IMR-90 (cell line): ENCODE measurements around the gene PLPP1. TPM values are rescaled to one million over a fixed set of nuclear protein-coding genes. Genes with fewer than 3 reads are reported as not detected.

Experiments used
- ATAC-seq: fragments of 200-7000 bp; cut with Tn5 transposase; 2 replicates; pipeline ENCODE4 v1.9.1; 2020; ENCODE audit warnings: low read depth, mild to moderate bottlenecking, moderate library complexity
- BruUV-seq: library from RNA; stranded (reverse); fragments of 400-500 nt; replicated peaks from 2 replicates; lab custom pipeline; 2021; lab: Mats Ljungman, UMichigan
- CTCF ChIA-PET: fragments of 300-600 bp; formaldehyde crosslinking; extraction: SDS; loops from one replicate; lab custom pipeline; 2021; ENCODE audit warnings: antibody characterized with exemption; lab: Yijun Ruan, JAX
- POLR2A ChIA-PET: fragments of 300-600 bp; sonication (Branson Sonifier 250); formaldehyde crosslinking; loops from one replicate; lab custom pipeline; 2022; ENCODE audit warnings: antibody characterized with exemption; ENCODE audit not compliant: unreplicated experiment; lab: Charles Lee
- DNase-seq: peaks from one replicate; pipeline ENCODE4 v3.0.0; 2013
- H2AFZ ChIP-seq: replicated peaks from 2 replicates; pipeline ENCODE3; 2013; ENCODE audit warnings: low read length, mild to moderate bottlenecking; ENCODE audit not compliant: poor library complexity
- H2AK5ac ChIP-seq: 2 replicates; pipeline ENCODE4 v1.6.1; 2013; ENCODE audit warnings: low read depth, low read length, inconsistent platforms
- H2AK9ac ChIP-seq: replicated peaks from 2 replicates; pipeline ENCODE3; 2013; ENCODE audit warnings: mild to moderate bottlenecking, low read depth, low read length, moderate library complexity; ENCODE audit not compliant: poor library complexity
- H2BK120ac ChIP-seq: 2 replicates; pipeline ENCODE4 v1.6.1; 2013; ENCODE audit warnings: low read depth, low read length, inconsistent platforms
- H2BK15ac ChIP-seq: 3 replicates; pipeline ENCODE4 v1.6.1; 2013; ENCODE audit warnings: low read depth, low read length, inconsistent platforms
- H2BK20ac ChIP-seq: 2 replicates; pipeline ENCODE4 v1.6.1; 2013; ENCODE audit warnings: low read depth, mild to moderate bottlenecking, inconsistent platforms, low read length, moderate library complexity
- H2BK5ac ChIP-seq: 2 replicates; pipeline ENCODE4 v1.6.1; 2013; ENCODE audit warnings: mild to moderate bottlenecking, low read depth, low read length, inconsistent platforms; ENCODE audit not compliant: poor library complexity, severe bottlenecking
- H3K14ac ChIP-seq: replicated peaks from 2 replicates; pipeline ENCODE4 v1.6.1; 2013; ENCODE audit warnings: low read depth, low read length, inconsistent platforms
- H3K18ac ChIP-seq: 2 replicates; pipeline ENCODE4 v1.6.1; 2013; ENCODE audit warnings: low read depth, low read length, control low read depth
- H3K23ac ChIP-seq: 2 replicates; pipeline ENCODE4 v1.6.1; 2013; ENCODE audit warnings: low read depth, low read length, inconsistent platforms
- H3K27ac ChIP-seq: 2 replicates; pipeline ENCODE4 v1.5.1; 2013; ENCODE audit warnings: mild to moderate bottlenecking, control low read depth, low read length; ENCODE audit not compliant: insufficient read depth
- H3K27me3 ChIP-seq: 2 replicates; pipeline ENCODE4 v1.6.1; 2013; ENCODE audit warnings: low read length; ENCODE audit not compliant: control insufficient read depth, insufficient read depth
- H3K36me3 ChIP-seq: 2 replicates; pipeline ENCODE4 v1.6.1; 2013; ENCODE audit warnings: low read length, mixed read lengths; ENCODE audit not compliant: control insufficient read depth, insufficient read depth
- H3K4ac ChIP-seq: 2 replicates; pipeline ENCODE4 v1.6.1; 2013; ENCODE audit warnings: low read depth, low read length, inconsistent platforms
- H3K4me1 ChIP-seq: 2 replicates; pipeline ENCODE4 v1.6.1; 2013; ENCODE audit warnings: low read length, mixed read lengths; ENCODE audit not compliant: control insufficient read depth, insufficient read depth
- H3K4me2 ChIP-seq: 2 replicates; pipeline ENCODE4 v1.6.1; 2013; ENCODE audit warnings: low read depth, mild to moderate bottlenecking, control low read depth, low read length, moderate library complexity
- H3K4me3 ChIP-seq: 2 replicates; pipeline ENCODE4 v1.5.1; 2013; ENCODE audit warnings: low read depth, mild to moderate bottlenecking, control low read depth, low read length, moderate library complexity; ENCODE audit not compliant: insufficient read depth
- H3K56ac ChIP-seq: 2 replicates; pipeline ENCODE4 v1.6.1; 2013; ENCODE audit warnings: low read length, inconsistent platforms; ENCODE audit not compliant: insufficient read depth; ENCODE audit errors: extremely low read depth
- H3K79me1 ChIP-seq, 2 experiments: 2 replicates each; pipeline ENCODE4 v1.6.1; 2013; ENCODE audit warnings: low read length in 2 of 2, inconsistent platforms in 1 of 2, low read depth in 1 of 2
- H3K9ac ChIP-seq: 2 replicates; pipeline ENCODE4 v1.6.1; 2013; ENCODE audit warnings: low read depth, low read length, control low read depth
- H3K9me1 ChIP-seq: 2 replicates; pipeline ENCODE4 v1.6.1; 2013; ENCODE audit warnings: low read length, inconsistent platforms; ENCODE audit not compliant: insufficient read depth
- H3K9me3 ChIP-seq: 2 replicates; pipeline ENCODE4 v1.6.1; 2013; ENCODE audit warnings: low read length; ENCODE audit not compliant: control insufficient read depth, insufficient read depth
- H4K20me1 ChIP-seq: 2 replicates; pipeline ENCODE4 v1.6.1; 2013; ENCODE audit warnings: low read length, inconsistent platforms; ENCODE audit not compliant: insufficient read depth
- H4K5ac ChIP-seq: 2 replicates; pipeline ENCODE4 v1.6.1; 2013; ENCODE audit warnings: mild to moderate bottlenecking, low read depth, low read length, control low read depth
- H4K8ac ChIP-seq, 2 experiments: 2 replicates each; pipeline ENCODE4 v1.6.1; 2013; ENCODE audit warnings: low read depth in 2 of 2, low read length in 2 of 2, control low read depth in 1 of 2, inconsistent platforms in 1 of 2
- H4K91ac ChIP-seq: 2 replicates; pipeline ENCODE4 v1.6.1; 2013; ENCODE audit warnings: low read depth, low read length, inconsistent platforms; ENCODE audit not compliant: insufficient read depth
- CEBPB ChIP-seq: IDR thresholded peaks from 2 replicates; pipeline ENCODE4 v1.6.1; 2012; ENCODE audit warnings: low read depth, low read length, improper control_type of control experiment
- CTCF ChIP-seq: conservative IDR thresholded peaks from 2 replicates; pipeline ENCODE4 v1.5.1; 2012; ENCODE audit warnings: mild to moderate bottlenecking, low read depth, low read length, improper control_type of control experiment
- ELK1 ChIP-seq: fragments of 150-350 bp; IDR thresholded peaks from 2 replicates; pipeline ENCODE4 v1.6.1; 2016; ENCODE audit warnings: low read depth, mild to moderate bottlenecking, low read length, moderate library complexity, borderline replicate concordance
- FOS ChIP-seq: fragments of 150-350 bp; IDR thresholded peaks from 2 replicates; pipeline ENCODE4 v1.6.1; 2016; ENCODE audit warnings: low read depth, low read length
- MAFK ChIP-seq: IDR thresholded peaks from 2 replicates; pipeline ENCODE4 v1.6.1; 2012; ENCODE audit warnings: low read depth, low read length, improper control_type of control experiment
- POLR2A ChIP-seq: IDR thresholded peaks from 2 replicates; pipeline ENCODE4 v1.6.1; 2012; ENCODE audit warnings: mild to moderate bottlenecking, low read depth, low read length
- RAD21 ChIP-seq: IDR thresholded peaks from 2 replicates; pipeline ENCODE4 v1.6.1; 2012; ENCODE audit warnings: low read length, improper control_type of control experiment
- RCOR1 ChIP-seq: IDR thresholded peaks from 2 replicates; pipeline ENCODE4 v1.6.1; 2012; ENCODE audit warnings: mild to moderate bottlenecking, low read length, improper control_type of control experiment; ENCODE audit not compliant: insufficient replicate concordance
- RFX5 ChIP-seq: IDR thresholded peaks from 2 replicates; pipeline ENCODE4 v1.8.0; 2012; ENCODE audit warnings: low read depth, mild to moderate bottlenecking, low read length, moderate library complexity
- SMC3 ChIP-seq: fragments of 150-350 bp; IDR thresholded peaks from 2 replicates; pipeline ENCODE4 v1.6.1; 2016; ENCODE audit warnings: low read depth, mild to moderate bottlenecking, antibody characterized with exemption, low read length, moderate library complexity
- USF2 ChIP-seq: fragments of 150-350 bp; IDR thresholded peaks from 2 replicates; pipeline ENCODE4 v1.6.1; 2017; ENCODE audit warnings: mild to moderate bottlenecking, antibody characterized with exemption, low read length, low read depth
- WGBS, 2 experiments: methylation state at CpG; one replicate each; pipeline versions ENCODE4 v1.1.5 to v1.1.7; 2013; ENCODE audit warnings: missing lambda C conversion rate in 2 of 2; ENCODE audit not compliant: insufficient read length in 1 of 2; ENCODE audit errors: extremely low coverage in 2 of 2; 5-methylcytosine and 5-hydroxymethylcytosine counted together
- dilution Hi-C: fragments of 300-500 bp; cut with HindIII; formaldehyde crosslinking; loops from one replicate; pipeline ENCODE4 v1.14.3; 2018; ENCODE audit warnings: low sequenced_read_pairs; ENCODE audit not compliant: unreplicated experiment
- in situ Hi-C: fragments of 300-500 bp; cut with MboI; formaldehyde crosslinking; loops from 3 replicates; pipeline ENCODE4 v1.14.3; 2019; ENCODE audit warnings: low sequenced_read_pairs, inconsistent platforms, mixed read lengths
- intact Hi-C: fragments of 100-400 bp; cut with micrococcal nuclease; formaldehyde crosslinking; loops from 2 replicates; pipeline ENCODE4 v1.10.0; 2022
- polyA plus RNA-seq, 3 experiments: library from polyadenylated mRNA; depleted of rRNA; stranded (reverse); fragments of >200 nt; gene quantifications; 2 replicates each; pipeline ENCODE4 v1.2.3, GENCODE V29; 2012; ENCODE audit warnings: low replicate concordance in 1 of 3
- total RNA-seq: library from RNA; depleted of rRNA; stranded (reverse); fragments of >200 nt; gene quantifications from 2 replicates; pipeline ENCODE4 v1.2.3, GENCODE V29; 2012

Gene PLPP1
- total and polyA plus RNA-seq, 2 of the 4 experiments (the other 2 are of a cell fraction), result 19.2 to 21.3 TPM

GRCh38 chr5:55558484-55558883 is 23.7 kb upstream of the PLPP1 start:
- Histone ChIP-seq H4K91ac (no peak overlapping the region), H3K18ac (no peak overlapping the region), H4K8ac (no peak overlapping the region), H4K20me1 (no peaks in the 10 kb centered on the region), H3K27me3 (peaks cover 3% of the 10 kb centered on the region), H2BK15ac (no peak overlapping the region), H3K9me1 (no peaks in the 10 kb centered on the region), H3K4ac (no peak overlapping the region), H3K23ac (no peak overlapping the region), H3K4me3 (no peak overlapping the region), H2AFZ (no peak overlapping the region), H3K4me1 (no peaks in the 10 kb centered on the region), H3K56ac (no peak overlapping the region), H4K5ac (no peak overlapping the region), H2BK120ac (no peak overlapping the region), H3K9me3 (no peaks in the 10 kb centered on the region), H3K14ac (no peak overlapping the region), H2BK5ac (no peak overlapping the region), H2AK9ac (no peak overlapping the region), H2BK20ac (no peak overlapping the region), H2AK5ac (no peak overlapping the region), H3K27ac (no peak overlapping the region), H3K9ac (no peak overlapping the region), H3K36me3 (no peaks in the 10 kb centered on the region), H3K4me2 (no peak overlapping the region), H3K79me1 (no peaks in the 10 kb centered on the region)
- DNase-seq (no peak), ATAC-seq (no peak)
- intact Hi-C loops, result no loop called here
- no TSS peak for BruUV-seq
- dilution Hi-C loops, result no loop called here
- in situ Hi-C loops, result no loop called here
- POLR2A ChIA-PET, result no interaction called here
- CTCF ChIA-PET, result interaction anchor here (0.6 kb wide), 1 partner anchor 11 kb away, joined by 6 read pairs; no protein-coding TSS in a partner anchor
- no CpG with 5 or more reads among the region's 2 CpGs for WGBS, 2 experiments
- TF ChIP-seq ELK1 (no peak), POLR2A (no peak), RFX5 (no peak), CTCF (no peak), MAFK (no peak), CEBPB (no peak), USF2 (no peak), FOS (no peak), SMC3 (no peak), RCOR1 (no peak), RAD21 (no peak)
